Adrenal gland (tissue), 5 donors: ENCODE measurements around the gene HMBS.

Experiments used
- CTCF ChIP-seq, 6 experiments: fragments of 450-650 bp in 4 of 6; fragments of 200-600 bp in 2 of 6; sonication (generic) in 1 of 6; IDR thresholded peaks; 1 replicate in 5 of 6; 2 replicates in 1 of 6; pipeline versions ENCODE4 v1.5.1 to v1.8.0; 2016 to 2021; ENCODE audit warnings: antibody characterized with exemption in 6 of 6, mild to moderate bottlenecking in 2 of 6, moderate library complexity in 1 of 6
- POLR2A ChIP-seq, 2 donors: fragments of 450-650 bp; IDR thresholded peaks; one replicate each; pipeline ENCODE4 v1.6.1; 2017; ENCODE audit warnings: antibody characterized with exemption in 2 of 2, mild to moderate bottlenecking in 2 of 2, moderate library complexity in 1 of 2
- donor health status: DM: no; HTN: no; CAD: no.

DNA sequence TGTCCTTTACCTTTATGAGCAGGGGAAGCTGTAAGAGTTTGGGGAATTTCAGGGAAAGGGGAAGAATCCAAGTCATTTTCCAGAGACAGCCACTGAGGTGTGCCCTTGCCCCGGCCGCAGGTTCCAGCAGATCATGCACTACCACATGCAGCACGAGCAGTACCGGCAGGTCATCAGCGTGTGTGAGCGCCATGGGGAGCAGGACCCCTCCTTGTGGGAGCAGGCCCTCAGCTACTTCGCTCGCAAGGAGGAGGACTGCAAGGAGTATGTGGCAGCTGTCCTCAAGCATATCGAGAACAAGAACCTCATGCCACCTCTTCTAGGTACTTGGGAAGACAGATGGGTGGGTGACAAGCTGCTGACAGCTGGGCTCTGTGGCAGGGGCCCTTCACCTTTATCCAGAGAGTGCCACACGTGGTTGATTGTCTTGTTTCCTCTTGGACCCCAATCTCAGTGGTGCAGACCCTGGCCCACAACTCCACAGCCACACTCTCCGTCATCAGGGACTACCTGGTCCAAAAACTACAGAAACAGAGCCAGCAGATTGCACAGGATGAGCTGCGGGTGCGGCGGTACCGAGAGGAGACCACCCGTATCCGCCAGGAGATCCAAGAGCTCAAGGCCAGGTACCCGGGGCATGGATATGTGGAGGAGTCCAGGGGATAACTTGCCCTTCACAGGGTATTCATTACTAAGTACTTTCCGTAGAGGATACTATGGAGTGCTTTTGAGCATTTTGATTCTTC lies 5.8 kb upstream of the HMBS start:
- TF ChIP-seq CTCF (IDR thresholded peaks at IDR 0.05) (no peak), POLR2A (IDR thresholded peaks at IDR 0.05) (no peak)
